ENCODE measurements around the gene ARMC8.

The ARMC8 gene

GRCh38 chr3:138245026-138245425 lies 57.9 kb downstream of the ARMC8 start:
- DNase-seq (ENCODE audit: low spot score) = no peak

- DNase-seq (ENCODE audit: low spot score) = no peak
Observed at GRCh38 chr3:138249636-138250035, 62.5 kb downstream of the ARMC8 start.

- DNase-seq (ENCODE audit: low spot score) = no peak
Observed at GRCh38 chr3:138253609-138254008, 66.5 kb downstream of the ARMC8 start.

GRCh38 chr3:138254216-138254615 lies 67.1 kb downstream of the ARMC8 start:
- DNase-seq (ENCODE audit: low spot score) = no peak

- no peak for DNase-seq (ENCODE audit: low spot score)
Observed at GRCh38 chr3:138256022-138256421, 68.9 kb downstream of the ARMC8 start.

- DNase-seq (ENCODE audit: low spot score) = no peak
Observed at GRCh38 chr3:138257986-138258385, 70.9 kb downstream of the ARMC8 start.

- no peak for DNase-seq (ENCODE audit: low spot score)
Observed at GRCh38 chr3:138259126-138259525, 72.0 kb downstream of the ARMC8 start.

- no peak for DNase-seq (ENCODE audit: low spot score)
Observed at GRCh38 chr3:138260611-138261010, 73.5 kb downstream of the ARMC8 start.

- no peak for DNase-seq (ENCODE audit: low spot score)
Observed at GRCh38 chr3:138263104-138263503, 76.0 kb downstream of the ARMC8 start.

- no peak for DNase-seq (ENCODE audit: low spot score)
Observed at GRCh38 chr3:138265745-138266144, 78.6 kb downstream of the ARMC8 start.

GRCh38 chr3:138267083-138267482 lies 80.0 kb downstream of the ARMC8 start:
- DNase-seq (ENCODE audit: low spot score) = no peak

- DNase-seq (ENCODE audit: low spot score) = no peak
Observed at GRCh38 chr3:138270245-138270644, 83.1 kb downstream of the ARMC8 start.

GRCh38 chr3:138271189-138271794 lies 84.2 kb downstream of the ARMC8 start:
- DNase-seq (ENCODE audit: low spot score) = no peak

GRCh38 chr3:138281561-138281960 lies 94.5 kb downstream of the ARMC8 start:
- DNase-seq (ENCODE audit: low spot score) = no peak

GRCh38 chr3:138282836-138283235 lies 95.7 kb downstream of the ARMC8 start:
- DNase-seq (ENCODE audit: low spot score) = no peak

- DNase-seq (ENCODE audit: low spot score) = no peak
Observed at GRCh38 chr3:138284079-138284478, 97.0 kb downstream of the ARMC8 start.

- no peak for DNase-seq (ENCODE audit: low spot score)
Observed at GRCh38 chr3:138284957-138285477, 97.9 kb downstream of the ARMC8 start.

GRCh38 chr3:138289260-138289659 lies 102.2 kb downstream of the ARMC8 start:
- no peak for DNase-seq (ENCODE audit: low spot score)

GRCh38 chr3:138289701-138290100 lies 102.6 kb downstream of the ARMC8 start:
- DNase-seq (ENCODE audit: low spot score) = no peak

GRCh38 chr3:138296639-138297038 lies 109.5 kb downstream of the ARMC8 start:
- no peak for DNase-seq (ENCODE audit: low spot score)

GRCh38 chr3:138297059-138297607 lies 110.0 kb downstream of the ARMC8 start:
- DNase-seq (ENCODE audit: low spot score) = no peak

GRCh38 chr3:138297876-138298275 lies 110.8 kb downstream of the ARMC8 start:
- DNase-seq (ENCODE audit: low spot score) = no peak

GRCh38 chr3:138300647-138301046 lies 113.5 kb downstream of the ARMC8 start:
- DNase-seq (ENCODE audit: low spot score) = no peak

- DNase-seq (ENCODE audit: low spot score) = no peak
Observed at GRCh38 chr3:138303474-138303873, 116.4 kb downstream of the ARMC8 start.

Measured in AG20443 (cell line).